ACHN (cell line): Measurements from ENCODE around the gene SAMMSON.

Experiments
- DNase-seq: peaks from one replicate; pipeline ENCODE4 v3.0.0-alpha.2; 2015
- in situ Hi-C: cut with HindIII; loops from 2 replicates; pipeline ENCODE4 v1.10.0; 2017; ENCODE audit warnings: low sequenced_read_pairs, low pct_ligation_motif_present, low pct_unique_long_range_greater_than_20kb

SAMMSON gene

GRCh38 chr3:69999140-70000027 lies at the start of gene SAMMSON:
SAMMSON (plus strand) TSS chr3:69999733.
- in situ Hi-C loops, result no loop called here
- peak; percentile 30 for DNase-seq

GRCh38 chr3:69951616-69952015 lies 47.9 kb upstream of the SAMMSON start:
- no peak for DNase-seq
- in situ Hi-C loops, result no loop called here

DNA sequence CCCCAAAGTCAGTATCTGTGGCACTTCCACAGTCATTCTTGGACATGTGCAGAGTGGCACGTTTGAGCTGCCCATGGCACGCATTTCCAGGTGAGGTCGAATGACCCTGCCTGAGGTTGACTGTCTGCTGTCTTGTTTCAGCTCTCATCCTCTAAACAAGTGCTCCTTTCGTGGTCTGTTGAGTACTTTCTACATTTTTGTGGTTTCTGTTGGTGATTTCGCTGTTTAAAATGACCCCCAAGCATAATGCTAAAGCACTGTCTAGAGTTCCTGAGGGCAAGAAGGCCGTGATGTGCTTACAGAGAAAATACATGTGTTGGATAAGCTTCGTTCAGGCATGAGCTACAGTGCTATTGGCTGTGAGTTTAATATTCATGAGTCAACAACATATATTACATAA lies 40.0 kb upstream of the SAMMSON start:
- in situ Hi-C loops, result no loop called here

GRCh38 chr3:69961706-69962439 lies 37.7 kb upstream of the SAMMSON start:
- DNase-seq, result no peak
- in situ Hi-C loops, result no loop called here

More for the DNA sequence above, 40.0 kb upstream of the SAMMSON start:
- no peak for DNase-seq

- no peak for DNase-seq
- in situ Hi-C loops, result no loop called here
Observed at GRCh38 chr3:69963643-69964042, 35.9 kb upstream of the SAMMSON start.

- in situ Hi-C loops, result no loop called here
- no peak for DNase-seq
Observed at GRCh38 chr3:69967156-69967555, 32.4 kb upstream of the SAMMSON start.

DNA sequence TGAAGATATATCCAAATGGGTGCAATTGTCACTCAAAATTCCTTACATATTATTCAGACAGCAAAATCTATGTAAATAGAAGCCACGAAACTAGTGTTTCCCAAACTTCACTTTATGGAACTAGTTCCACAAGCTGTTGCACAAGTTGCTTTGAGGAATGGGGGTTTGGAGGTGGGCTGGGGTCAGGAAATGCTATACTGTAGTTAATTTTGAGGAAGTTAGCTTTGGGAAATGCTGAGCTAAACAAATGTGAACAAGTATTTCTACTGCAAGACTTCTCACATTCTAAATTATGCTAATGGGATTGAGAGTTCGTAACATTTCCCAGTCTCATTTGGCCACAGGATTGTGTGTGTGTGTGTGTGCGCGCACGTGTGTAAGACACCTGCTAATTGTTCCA lies 28.7 kb upstream of the SAMMSON start:
- in situ Hi-C loops, result no loop called here
- DNase-seq, result no peak

DNA sequence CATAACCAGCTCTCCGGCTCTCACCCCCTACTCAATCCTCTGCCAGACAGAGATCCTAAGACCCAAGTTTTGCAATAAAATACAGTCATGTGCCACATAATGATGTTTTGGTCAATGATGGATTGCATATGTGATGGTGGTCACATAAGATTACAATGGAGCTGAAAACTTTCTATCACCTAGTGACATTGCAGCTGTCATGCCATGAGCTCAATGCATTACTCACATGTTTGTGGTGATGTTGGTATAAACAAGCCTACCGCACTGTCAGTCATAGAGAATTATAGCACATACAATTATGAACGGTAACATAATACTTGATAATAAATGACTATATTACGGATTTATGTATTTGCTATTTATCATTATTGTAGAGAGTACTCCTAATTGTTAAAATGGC lies 26.9 kb upstream of the SAMMSON start:
- in situ Hi-C loops, result no loop called here
- no peak for DNase-seq

GRCh38 chr3:69976021-69976420 lies 23.5 kb upstream of the SAMMSON start:
- in situ Hi-C loops, result no loop called here
- no peak for DNase-seq

GRCh38 chr3:69983546-69984265 lies 15.8 kb upstream of the SAMMSON start:
- in situ Hi-C loops, result no loop called here
- DNase-seq, result no peak

- no peak for DNase-seq
- in situ Hi-C loops, result no loop called here
Observed at GRCh38 chr3:69985266-69985665, 14.3 kb upstream of the SAMMSON start.

- in situ Hi-C loops, result no loop called here
- no peak for DNase-seq
Observed at GRCh38 chr3:69986419-69986818, 13.1 kb upstream of the SAMMSON start.

DNA sequence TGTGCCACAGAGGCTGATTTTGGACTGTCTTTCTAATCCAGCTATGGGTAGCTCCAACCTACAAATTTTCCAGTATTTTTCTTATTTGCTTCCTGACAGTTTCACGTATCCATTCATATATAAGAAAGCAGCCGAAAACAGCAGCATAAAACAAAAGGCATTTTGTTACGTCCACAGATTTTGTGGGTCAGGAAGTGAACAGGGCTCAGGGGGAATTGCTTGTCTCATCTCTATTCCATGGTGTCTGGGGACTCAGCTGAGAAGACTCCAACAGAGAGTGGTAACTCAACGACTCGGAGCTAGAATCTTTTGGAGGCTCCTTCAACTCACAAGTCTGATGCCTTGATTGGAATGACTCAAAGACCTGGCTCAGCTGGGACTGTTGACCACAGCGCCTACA lies 11.7 kb upstream of the SAMMSON start:
- in situ Hi-C loops, result no loop called here
- no peak for DNase-seq

- in situ Hi-C loops, result no loop called here
- no peak for DNase-seq
Observed at GRCh38 chr3:69993757-69994156, 5.8 kb upstream of the SAMMSON start.

DNA sequence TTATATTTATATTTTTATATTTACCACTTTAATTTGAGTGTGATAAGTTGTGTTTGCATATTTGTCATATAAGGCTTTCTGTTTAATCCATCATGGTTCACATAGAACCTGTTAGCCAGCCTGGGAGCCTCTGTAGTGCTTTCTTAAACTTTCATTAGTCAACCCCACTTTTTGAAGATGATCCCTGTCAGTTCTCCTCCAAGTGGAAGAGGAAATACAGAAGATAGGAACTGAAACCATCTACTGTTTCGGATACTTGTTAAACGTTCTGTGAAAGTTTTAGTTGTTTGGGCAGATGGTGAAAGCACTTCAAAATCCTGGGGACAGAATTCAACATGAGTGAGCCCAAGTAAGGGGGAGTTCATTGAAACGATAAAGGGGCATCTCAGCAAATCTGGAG lies 4.6 kb upstream of the SAMMSON start:
- no peak for DNase-seq
- in situ Hi-C loops, result no loop called here

DNA sequence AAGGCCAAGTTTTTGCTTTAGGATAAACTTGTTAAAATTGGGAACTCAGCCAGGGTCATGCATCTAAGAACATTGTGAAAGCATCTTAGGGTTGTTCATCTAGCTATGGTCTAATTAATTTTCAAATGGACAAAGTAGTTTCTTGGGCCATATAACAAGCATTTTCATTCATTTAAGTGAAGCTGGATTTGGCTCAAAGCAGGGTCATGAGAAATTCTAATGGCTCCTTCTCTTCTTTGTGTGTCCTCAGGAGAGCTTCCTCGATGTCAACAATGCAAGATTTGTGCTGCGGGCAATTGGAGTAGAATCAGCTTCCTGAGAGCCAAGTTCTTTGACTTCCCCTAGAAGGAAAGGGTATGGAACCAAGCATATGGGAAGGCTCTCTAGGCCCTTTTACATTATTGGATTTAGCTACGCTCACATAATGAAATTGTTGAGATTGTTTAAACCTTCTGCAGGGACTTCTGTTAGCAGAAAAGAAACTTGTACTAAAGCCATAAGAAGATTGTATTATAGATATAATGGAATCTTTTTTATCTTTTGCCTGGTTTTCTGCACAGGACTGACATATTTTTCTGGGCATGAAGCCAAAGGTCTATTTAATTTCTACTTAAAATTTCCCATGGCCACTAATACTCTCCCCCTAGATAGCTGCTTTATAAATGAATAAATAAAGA lies 1.8 kb upstream of the SAMMSON start:
- DNase-seq, result no peak
- in situ Hi-C loops, result no loop called here

- in situ Hi-C loops, result no loop called here
- DNase-seq, result peak; percentile 1
Observed at GRCh38 chr3:69998759-69999139, 784 bp upstream of the SAMMSON start.

DNA sequence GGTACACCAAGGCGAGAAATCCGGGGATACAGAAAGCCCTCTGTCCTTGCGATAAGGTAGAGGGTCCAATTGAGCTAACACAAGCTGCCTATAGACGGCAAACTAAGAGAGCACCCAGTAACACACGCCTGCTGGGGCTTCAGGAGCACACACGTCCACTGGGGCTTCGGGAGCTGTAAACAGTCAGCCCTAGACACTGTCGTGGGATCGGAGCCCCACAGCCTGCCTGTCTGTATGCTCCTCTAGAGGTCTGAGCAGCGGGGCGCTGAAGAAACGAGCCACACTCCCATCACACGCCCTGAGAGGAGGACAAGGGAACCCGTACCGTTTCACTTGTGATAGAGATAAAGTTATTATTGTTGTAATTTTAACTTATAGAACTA lies 486 bp downstream of the SAMMSON start:
- no peak for DNase-seq
- in situ Hi-C loops, result no loop called here

DNA sequence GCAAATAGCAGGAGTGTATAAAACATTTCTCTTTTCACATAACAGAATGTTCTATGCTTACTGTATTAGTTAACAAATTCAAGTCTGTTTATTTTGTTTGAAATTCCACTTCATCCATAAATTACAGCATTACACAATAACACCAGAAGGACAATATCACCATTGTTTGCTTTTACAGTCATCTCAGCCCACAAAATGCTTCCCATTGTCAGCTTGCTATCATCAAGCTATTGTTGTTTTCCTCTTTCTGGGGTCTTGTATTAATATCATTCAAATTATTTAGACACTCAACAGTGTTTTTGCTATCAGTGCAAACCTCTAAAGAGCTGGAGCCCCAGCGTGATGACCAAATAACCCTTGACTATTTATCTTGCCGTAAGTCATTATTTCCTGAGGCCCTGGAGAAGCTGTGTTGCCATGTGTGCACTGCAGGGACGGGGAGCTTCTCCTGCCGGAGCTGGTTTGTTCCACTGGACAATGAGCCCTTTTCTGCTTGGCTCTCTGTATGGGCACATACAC lies 1.1 kb downstream of the SAMMSON start:
- no peak for DNase-seq
- in situ Hi-C loops, result no loop called here
